Transverse colon (tissue), 4 donors: Measurements from ENCODE around the gene ACTA2.

ENCODE experiments used
- CTCF ChIP-seq, 5 experiments: fragments of 200-600 bp in 3 of 5; fragments of 450-650 bp in 2 of 5; sonication (generic) in 3 of 5; IDR thresholded peaks; 1 replicate in 2 of 5; 2 replicates in 3 of 5; pipeline ENCODE4 v1.5.1; 2016 to 2017; ENCODE audit warnings: antibody characterized with exemption in 5 of 5, inconsistent platforms in 3 of 5, mild to moderate bottlenecking in 2 of 5, moderate library complexity in 1 of 5
- POLR2AphosphoS5 ChIP-seq, 3 donors: sonication (generic); formaldehyde crosslinking; IDR thresholded peaks; one replicate each; pipeline ENCODE4 v1.6.1; 2016; ENCODE audit warnings: antibody characterized with exemption in 3 of 3

GRCh38 chr10:88964360-88964759, 11.8 kb upstream of the ACTA2 start:
- TF ChIP-seq POLR2AphosphoS5 (IDR thresholded peaks at IDR 0.05) (no peak), CTCF (IDR thresholded peaks at IDR 0.05) (no peak)
